Esophagus squamous epithelium (tissue), 4 donors: ENCODE results near the gene NDUFA6.
"Not testable (repeated sequence)": the region's sequence is repeated elsewhere in the genome, so short reads cannot be mapped to it uniquely, and the experiment has no call there.

Source experiments
- POLR2A ChIP-seq, 4 donors: fragments of 450-650 bp; IDR thresholded peaks; one replicate each; pipeline ENCODE4 v1.6.1; 2017; ENCODE audit warnings: antibody characterized with exemption in 4 of 4, mild to moderate bottlenecking in 4 of 4, moderate library complexity in 3 of 4
- TF ChIP-seq, protein P1 (sequence below), 6 experiments: fragments of 450-650 bp in 4 of 6; fragments of 200-600 bp in 2 of 6; sonication (generic) in 2 of 6; IDR thresholded peaks; one replicate each; pipeline ENCODE4 v1.5.1; 2016 to 2019; ENCODE audit warnings: antibody characterized with exemption in 6 of 6, mild to moderate bottlenecking in 4 of 6, moderate library complexity in 4 of 6

DNA sequence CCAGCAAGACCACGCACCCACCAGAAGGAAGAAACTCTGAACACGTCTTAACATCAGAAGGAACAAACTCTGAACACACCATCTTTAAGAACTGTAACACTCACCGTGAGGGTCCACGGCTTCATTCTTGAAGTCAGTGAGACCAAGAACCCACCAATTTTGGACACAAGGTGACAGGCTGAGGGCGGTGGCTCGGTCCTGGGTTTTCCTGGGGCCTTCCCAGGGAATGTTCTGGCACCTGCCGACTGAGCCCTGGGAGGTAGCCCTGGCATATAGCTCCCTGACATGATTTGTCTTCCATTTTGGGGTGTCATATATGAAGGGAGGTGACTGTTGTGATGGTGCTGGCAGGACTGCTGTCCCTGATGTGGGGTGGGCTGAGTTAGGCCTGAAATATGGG lies 48.9 kb upstream of the NDUFA6 start:
- TF ChIP-seq, protein P1, sequence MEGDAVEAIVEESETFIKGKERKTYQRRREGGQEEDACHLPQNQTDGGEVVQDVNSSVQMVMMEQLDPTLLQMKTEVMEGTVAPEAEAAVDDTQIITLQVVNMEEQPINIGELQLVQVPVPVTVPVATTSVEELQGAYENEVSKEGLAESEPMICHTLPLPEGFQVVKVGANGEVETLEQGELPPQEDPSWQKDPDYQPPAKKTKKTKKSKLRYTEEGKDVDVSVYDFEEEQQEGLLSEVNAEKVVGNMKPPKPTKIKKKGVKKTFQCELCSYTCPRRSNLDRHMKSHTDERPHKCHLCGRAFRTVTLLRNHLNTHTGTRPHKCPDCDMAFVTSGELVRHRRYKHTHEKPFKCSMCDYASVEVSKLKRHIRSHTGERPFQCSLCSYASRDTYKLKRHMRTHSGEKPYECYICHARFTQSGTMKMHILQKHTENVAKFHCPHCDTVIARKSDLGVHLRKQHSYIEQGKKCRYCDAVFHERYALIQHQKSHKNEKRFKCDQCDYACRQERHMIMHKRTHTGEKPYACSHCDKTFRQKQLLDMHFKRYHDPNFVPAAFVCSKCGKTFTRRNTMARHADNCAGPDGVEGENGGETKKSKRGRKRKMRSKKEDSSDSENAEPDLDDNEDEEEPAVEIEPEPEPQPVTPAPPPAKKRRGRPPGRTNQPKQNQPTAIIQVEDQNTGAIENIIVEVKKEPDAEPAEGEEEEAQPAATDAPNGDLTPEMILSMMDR (IDR thresholded peaks at IDR 0.05), result not testable (repeated sequence)
- TF ChIP-seq POLR2A (IDR thresholded peaks at IDR 0.05), result not testable (repeated sequence)
